Sigmoid colon (tissue), 4 donors: Measurements from ENCODE around the gene OVOL2.

Experiments used
- CTCF ChIP-seq, 4 experiments: fragments of 450-650 bp in 3 of 4; fragments of 200-600 bp in 1 of 4; IDR thresholded peaks; one replicate each; pipeline ENCODE4 v1.5.1; 2016 to 2019; ENCODE audit warnings: antibody characterized with exemption in 4 of 4, mild to moderate bottlenecking in 3 of 4, moderate library complexity in 2 of 4
- EP300 ChIP-seq, 4 donors: sonication (generic); formaldehyde crosslinking; IDR thresholded peaks; one replicate each; pipeline ENCODE4 v1.6.1; 2017; ENCODE audit warnings: antibody characterized with exemption in 4 of 4
- POLR2A ChIP-seq, 2 donors: fragments of 450-650 bp; IDR thresholded peaks; one replicate each; pipeline ENCODE4 v1.6.1; 2016; ENCODE audit warnings: antibody characterized with exemption in 2 of 2, mild to moderate bottlenecking in 2 of 2, moderate library complexity in 2 of 2
- POLR2AphosphoS5 ChIP-seq, 4 donors: sonication (generic); formaldehyde crosslinking; IDR thresholded peaks; one replicate each; pipeline ENCODE4 v1.6.1; 2017; ENCODE audit warnings: antibody characterized with exemption in 4 of 4

GRCh38 chr20:18031050-18031449, 26.7 kb downstream of the OVOL2 start:
- TF ChIP-seq POLR2AphosphoS5 (IDR thresholded peaks at IDR 0.05): no peak
- TF ChIP-seq EP300 (IDR thresholded peaks at IDR 0.05): no peak
- no peak for TF ChIP-seq POLR2A (IDR thresholded peaks at IDR 0.05)
- TF ChIP-seq CTCF (IDR thresholded peaks at IDR 0.05): no peak
